ENCODE measurements around the gene PLEKHA7. TPM values are rescaled to one million over a fixed set of nuclear protein-coding genes. Genes with fewer than 3 reads are reported as not detected.
A peak's percentile ranks its signal among the peaks of the same experiment; 100 is the strongest.

PLEKHA7 gene
- polyA plus RNA-seq, 6 donors from 2014 or later, result 0.15 to 0.16 TPM; not detected in 4

GRCh38 chr11:17015627-17016126, 1.5 kb upstream of the PLEKHA7 start:
- Mint-ChIP-seq H3K27me3 (peaks cover 9 to 30% (median 21%) of the 10 kb centered on the region in 3 donors), H3K4me1 (peaks cover 8% of the 10 kb centered on the region in 3 donors), H3K9me3 (no peaks in the 10 kb centered on the region), H3K36me3 (peaks cover 0 to 11% of the 10 kb centered on the region in 2 donors), H3K27ac (no peak overlapping the region), H3K4me3 (peak overlapping the region in 6 of 8 donors; percentile 62 to 95 (median 90))
- DNase-seq (no peak), ATAC-seq (ENCODE audit: low read depth in 2 of 2) (no peak)

DNA sequence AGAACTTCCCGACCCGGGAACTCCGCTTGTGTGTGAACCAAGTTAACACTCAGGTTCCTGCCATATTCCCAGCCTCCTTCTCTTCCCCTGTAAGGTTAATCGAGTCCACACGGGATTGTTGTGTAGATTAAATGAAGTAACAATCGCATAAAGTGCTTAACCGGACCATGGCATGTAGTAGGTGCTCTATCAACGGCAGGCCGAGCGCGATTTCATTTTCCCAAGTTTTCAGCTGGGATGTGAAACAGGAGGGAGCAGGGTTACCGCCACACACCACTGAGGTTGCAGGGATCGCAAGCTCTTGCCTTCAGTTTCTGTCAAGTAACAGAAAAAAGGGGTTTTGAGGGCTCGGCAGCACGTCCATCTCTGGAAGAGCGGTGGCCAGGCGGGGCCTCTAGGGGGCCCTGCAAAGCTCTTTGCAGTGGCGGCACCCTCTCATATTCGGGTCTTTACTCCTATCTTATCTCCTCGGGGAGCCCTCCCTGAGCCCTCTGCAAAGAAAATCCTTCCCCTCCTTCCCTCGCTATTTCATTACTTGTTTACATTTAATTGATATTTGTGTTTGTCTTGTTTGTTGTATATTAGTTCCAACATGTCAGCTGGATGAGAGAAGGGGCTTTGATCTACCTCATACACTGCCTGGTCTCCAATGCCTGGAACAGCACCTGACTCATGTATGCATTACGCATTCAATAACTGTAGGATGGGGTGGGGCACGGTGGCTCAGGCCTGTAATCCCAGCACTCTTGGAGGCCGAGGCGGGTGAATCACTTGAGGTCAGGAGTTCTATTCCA, 816 bp upstream of the PLEKHA7 start:
- ATAC-seq (ENCODE audit: low read depth in 2 of 2) (peak; percentile 47 to 59), DNase-seq (no peak)
- Mint-ChIP-seq H3K27ac (peak overlapping the region in 4 of 6 donors; percentile 47 to 87 (median 82)), H3K9me3 (no peaks in the 10 kb centered on the region), H3K27me3 (peaks cover 9 to 30% (median 21%) of the 10 kb centered on the region in 3 donors), H3K4me1 (peaks cover 8% of the 10 kb centered on the region in 3 donors), H3K36me3 (peaks cover 0 to 11% of the 10 kb centered on the region in 2 donors), H3K4me3 (peak overlapping the region; percentile 84 to 97 (median 91))

DNA sequence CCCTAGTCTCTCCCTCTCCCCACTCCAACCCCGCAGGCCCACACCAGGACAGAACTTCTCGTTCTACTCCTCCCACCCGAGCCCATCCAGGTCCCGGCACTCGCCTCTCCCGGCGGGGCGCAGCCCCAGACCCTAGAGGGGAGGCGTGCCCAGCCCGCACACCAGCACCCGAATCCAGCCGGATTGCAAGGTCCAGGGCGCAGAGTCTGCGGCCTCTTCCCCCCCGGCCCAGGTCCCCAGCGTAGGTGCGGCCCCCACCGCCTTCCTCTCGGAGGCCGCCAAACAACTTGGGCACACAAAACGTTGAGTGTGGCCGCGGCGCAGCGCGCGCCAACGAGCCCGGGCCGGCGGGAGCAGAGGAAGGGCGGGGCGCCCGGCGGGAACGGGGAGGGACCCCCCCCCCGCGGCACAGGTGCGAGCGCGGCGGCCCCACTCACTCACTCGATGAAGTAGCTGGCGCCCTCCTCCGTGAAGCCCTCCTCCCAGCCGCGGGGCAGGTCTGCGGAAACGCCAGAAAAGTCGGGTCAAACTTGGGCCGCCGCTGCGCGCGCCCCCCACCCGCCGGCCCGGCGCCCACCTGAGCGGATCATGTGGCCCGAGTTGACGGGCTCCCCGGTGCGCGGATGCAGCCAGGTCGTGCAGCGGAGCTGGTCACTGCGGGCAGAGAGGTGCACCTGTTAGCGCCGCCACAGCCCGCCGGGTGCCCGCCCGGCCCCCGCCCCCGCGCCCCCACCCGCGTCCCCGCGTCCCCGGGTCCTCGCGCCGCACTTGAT, 480 bp downstream of the PLEKHA7 start:
- DNase-seq, result peak; percentile 15
- H3K36me3 Mint-ChIP-seq, result peaks cover 0 to 11% of the 10 kb centered on the region in 2 donors
- peaks cover 8% of the 10 kb centered on the region in 3 donors for H3K4me1 Mint-ChIP-seq
- H3K9me3 Mint-ChIP-seq, result no peaks in the 10 kb centered on the region
- peak overlapping the region in 2 of 8 donors; percentile 25 to 49 for H3K4me3 Mint-ChIP-seq
- H3K27ac Mint-ChIP-seq, result peak overlapping the region in 2 of 6 donors; percentile 18 to 19
- H3K27me3 Mint-ChIP-seq, result peaks cover 9 to 30% (median 21%) of the 10 kb centered on the region in 3 donors
- ATAC-seq (ENCODE audit: low read depth in 2 of 2), result peak; percentile 37 to 43

GRCh38 chr11:17012712-17013547, 1.3 kb downstream of the PLEKHA7 start:
- H3K4me3 Mint-ChIP-seq, result no peak overlapping the region
- H3K27ac Mint-ChIP-seq, result peak overlapping the region in 1 of 6 donors; percentile 18
- peaks cover 9 to 30% (median 21%) of the 10 kb centered on the region in 3 donors for H3K27me3 Mint-ChIP-seq
- no peaks in the 10 kb centered on the region for H3K9me3 Mint-ChIP-seq
- H3K4me1 Mint-ChIP-seq, result peaks cover 8% of the 10 kb centered on the region in 3 donors
- H3K36me3 Mint-ChIP-seq, result peaks cover 0 to 11% of the 10 kb centered on the region in 2 donors
- no peak for DNase-seq
- no peak for ATAC-seq (ENCODE audit: low read depth in 2 of 2)

DNA sequence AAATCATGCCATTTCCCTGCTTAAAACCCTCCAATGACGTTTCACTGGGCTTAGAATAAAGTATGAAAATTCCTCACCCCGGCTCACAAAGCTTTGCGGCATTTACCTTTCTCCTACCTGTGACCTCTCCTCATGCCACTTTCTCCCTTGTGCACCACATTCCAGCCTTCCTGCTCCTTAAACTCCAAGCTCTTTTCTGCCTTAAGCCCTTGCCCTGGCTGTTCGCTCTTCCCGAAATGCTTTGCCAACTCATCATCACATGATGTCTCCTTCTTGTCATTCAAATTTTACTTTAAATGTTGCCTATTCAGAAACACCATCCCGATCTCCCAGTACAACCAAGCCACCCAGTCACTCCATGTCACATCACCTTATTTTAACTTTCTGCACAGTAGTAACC, 2.0 kb downstream of the PLEKHA7 start:
- Mint-ChIP-seq H3K9me3 (no peaks in the 10 kb centered on the region), H3K36me3 (peaks cover 0 to 11% of the 10 kb centered on the region in 2 donors), H3K4me1 (peaks cover 8% of the 10 kb centered on the region in 3 donors), H3K4me3 (no peak overlapping the region), H3K27me3 (peaks cover 9 to 30% (median 21%) of the 10 kb centered on the region in 3 donors), H3K27ac (no peak overlapping the region)
- DNase-seq, result no peak
- ATAC-seq (ENCODE audit: low read depth in 2 of 2), result no peak

GRCh38 chr11:17010851-17011420, 3.3 kb downstream of the PLEKHA7 start:
- no peak overlapping the region for H3K4me3 Mint-ChIP-seq
- no peaks in the 10 kb centered on the region for H3K9me3 Mint-ChIP-seq
- H3K27me3 Mint-ChIP-seq, result peaks cover 9 to 19% (median 16%) of the 10 kb centered on the region in 3 donors
- DNase-seq (no peak), ATAC-seq (ENCODE audit: low read depth in 2 of 2) (no peak)
- H3K4me1 Mint-ChIP-seq, result peaks cover 8% of the 10 kb centered on the region in 3 donors
- peaks cover 0 to 11% of the 10 kb centered on the region in 2 donors for H3K36me3 Mint-ChIP-seq
- H3K27ac Mint-ChIP-seq, result no peak overlapping the region

- Mint-ChIP-seq H3K27ac (no peak overlapping the region), H3K36me3 (peaks cover 0 to 6% of the 10 kb centered on the region in 2 donors), H3K9me3 (no peaks in the 10 kb centered on the region), H3K4me1 (no peaks in the 10 kb centered on the region), H3K4me3 (no peak overlapping the region), H3K27me3 (no peaks in the 10 kb centered on the region)
- DNase-seq (no peak), ATAC-seq (ENCODE audit: low read depth in 2 of 2) (no peak)
These were observed 6.1 kb downstream of the PLEKHA7 start for GRCh38 chr11:17008099-17008498.

- ATAC-seq (ENCODE audit: low read depth in 2 of 2), result no peak
These were observed 8.6 kb downstream of the PLEKHA7 start for GRCh38 chr11:17005646-17006045.

GRCh38 chr11:17004486-17005148, 9.6 kb downstream of the PLEKHA7 start:
- Mint-ChIP-seq H3K9me3 (no peaks in the 10 kb centered on the region), H3K27me3 (no peaks in the 10 kb centered on the region), H3K4me1 (no peaks in the 10 kb centered on the region), H3K27ac (no peak overlapping the region), H3K36me3 (peaks cover 0 to 6% of the 10 kb centered on the region in 2 donors), H3K4me3 (no peak overlapping the region)
- DNase-seq (no peak), ATAC-seq (ENCODE audit: low read depth in 2 of 2) (no peak)

More at GRCh38 chr11:17005646-17006045, 8.6 kb downstream of the PLEKHA7 start:
- Mint-ChIP-seq H3K4me3 (no peak overlapping the region), H3K36me3 (peaks cover 0 to 6% of the 10 kb centered on the region in 2 donors), H3K4me1 (no peaks in the 10 kb centered on the region), H3K27me3 (no peaks in the 10 kb centered on the region), H3K27ac (no peak overlapping the region), H3K9me3 (no peaks in the 10 kb centered on the region)
- no peak for DNase-seq

- no peaks in the 10 kb centered on the region for H3K9me3 Mint-ChIP-seq
- no peak for ATAC-seq (ENCODE audit: low read depth in 2 of 2)
- DNase-seq, result no peak
- H3K27ac Mint-ChIP-seq, result no peak overlapping the region
- H3K36me3 Mint-ChIP-seq, result peaks cover 0 to 6% of the 10 kb centered on the region in 2 donors
- no peak overlapping the region for H3K4me3 Mint-ChIP-seq
- no peaks in the 10 kb centered on the region for H3K4me1 Mint-ChIP-seq
- H3K27me3 Mint-ChIP-seq, result no peaks in the 10 kb centered on the region
These were observed 10.8 kb downstream of the PLEKHA7 start for GRCh38 chr11:17003426-17003825.

- Mint-ChIP-seq H3K9me3 (no peaks in the 10 kb centered on the region), H3K27me3 (no peaks in the 10 kb centered on the region), H3K36me3 (peaks cover 0 to 6% of the 10 kb centered on the region in 2 donors), H3K4me1 (no peaks in the 10 kb centered on the region), H3K4me3 (no peak overlapping the region), H3K27ac (no peak overlapping the region)
- DNase-seq (no peak), ATAC-seq (ENCODE audit: low read depth in 2 of 2) (no peak)
These were observed 11.7 kb downstream of the PLEKHA7 start for GRCh38 chr11:17002543-17002942.

GRCh38 chr11:17001806-17002205, 12.4 kb downstream of the PLEKHA7 start:
- Mint-ChIP-seq H3K9me3 (no peaks in the 10 kb centered on the region), H3K4me1 (no peaks in the 10 kb centered on the region), H3K4me3 (no peak overlapping the region), H3K27ac (no peak overlapping the region), H3K27me3 (no peaks in the 10 kb centered on the region), H3K36me3 (peaks cover 0 to 6% of the 10 kb centered on the region in 2 donors)
- no peak for ATAC-seq (ENCODE audit: low read depth in 2 of 2)
- DNase-seq, result no peak
